Chondrocyte (in vitro differentiated cells): ENCODE measurements around the gene UVRAG. TPM values are rescaled to one million over a fixed set of nuclear protein-coding genes. Genes with fewer than 3 reads are reported as not detected.
"Not testable (repeated sequence)": the region's sequence is repeated elsewhere in the genome, so short reads cannot be mapped to it uniquely, and the experiment has no call there.

Source experiments
- DNase-seq: peaks from one replicate; pipeline ENCODE4 v3.0.0; 2021; ENCODE audit warnings: mixed read lengths, low spot score
- H3K27ac Mint-ChIP-seq: one replicate; pipeline ENCODE4 v1.8.0; 2021; ENCODE audit warnings: mild to moderate bottlenecking, moderate library complexity, mixed read lengths; ENCODE audit not compliant: unreplicated experiment
- H3K27me3 Mint-ChIP-seq: 2 replicates; pipeline ENCODE4 v1.8.0; 2021; ENCODE audit warnings: low read depth, mixed read lengths
- H3K36me3 Mint-ChIP-seq: 2 replicates; pipeline ENCODE4 v1.8.0; 2021; ENCODE audit warnings: low read depth, mixed read lengths
- H3K4me1 Mint-ChIP-seq: 2 replicates; pipeline ENCODE4 v1.8.0; 2021; ENCODE audit warnings: low read depth, mild to moderate bottlenecking, mixed read lengths
- H3K4me3 Mint-ChIP-seq: one replicate; pipeline ENCODE4 v1.8.0; 2021; ENCODE audit warnings: mild to moderate bottlenecking, moderate library complexity, mixed read lengths; ENCODE audit not compliant: unreplicated experiment
- H3K9me3 Mint-ChIP-seq: 2 replicates; pipeline ENCODE4 v1.8.0; 2021; ENCODE audit warnings: low read depth, mixed read lengths
- CTCF ChIP-seq: fragments of 200-600 bp; sonication (generic); IDR thresholded peaks from 2 replicates; pipeline ENCODE4 v1.5.0; 2021; ENCODE audit warnings: antibody characterized with exemption, mild to moderate bottlenecking, moderate library complexity
- total RNA-seq: library from RNA; stranded (reverse); gene quantifications from 3 replicates; pipeline ENCODE4 v1.2.1, GENCODE V29; 2021

Gene UVRAG
- total RNA-seq, 1 donor from 2014 or later = 16.9 TPM

DNA sequence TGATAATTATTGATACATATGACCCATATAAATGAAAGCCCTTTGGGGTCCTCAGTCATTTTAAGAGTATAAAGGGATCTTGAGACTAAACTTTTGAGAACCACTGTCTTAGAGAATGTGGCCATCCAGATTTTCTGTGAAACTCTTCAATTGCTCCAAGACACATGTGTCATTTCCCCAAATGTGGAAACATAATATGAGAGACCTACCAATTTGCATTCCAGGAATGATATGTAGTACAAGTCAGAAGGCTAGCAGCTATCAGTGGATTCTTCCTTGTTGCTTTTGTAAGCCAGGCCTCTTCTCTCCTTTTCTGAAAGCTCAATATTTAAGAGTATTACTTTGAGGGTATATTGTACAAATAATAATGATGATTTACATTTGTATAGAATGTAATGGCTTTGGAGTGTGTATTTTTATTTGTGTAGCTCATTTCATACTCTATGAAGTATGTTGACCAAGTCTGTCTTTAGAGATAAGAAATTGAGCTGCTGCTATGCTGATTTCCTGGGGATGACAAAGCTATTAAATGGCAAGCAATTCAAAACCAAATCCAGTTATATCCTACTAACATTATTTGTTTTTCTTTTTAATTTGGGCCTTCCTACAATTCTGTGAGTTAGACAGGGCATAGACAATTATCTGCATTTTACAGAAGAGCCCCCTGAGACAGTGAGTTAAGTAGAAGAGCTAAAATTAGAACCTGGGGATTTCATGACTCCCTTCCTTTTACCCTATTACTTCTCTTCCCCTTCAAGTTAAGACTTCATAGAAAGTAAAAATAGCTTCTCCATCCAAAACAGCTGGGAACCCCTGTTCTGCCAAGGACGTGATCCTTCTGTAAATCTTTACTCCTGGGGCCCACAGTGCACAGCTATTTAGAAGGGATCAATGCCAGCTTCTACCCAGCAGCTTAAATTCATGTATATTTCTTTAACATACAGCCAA is 259.4 kb downstream of the UVRAG start:
- no peak for DNase-seq
- Mint-ChIP-seq H3K4me1 (peaks cover 67% of the 10 kb centered on the region), H3K9me3 (no peaks in the 10 kb centered on the region), H3K36me3 (no peaks in the 10 kb centered on the region), H3K27ac (peak overlapping the region; percentile 87), H3K27me3 (no peaks in the 10 kb centered on the region), H3K4me3 (peak overlapping the region; percentile 3)
- no peak for TF ChIP-seq CTCF

- Mint-ChIP-seq H3K27ac (peak overlapping the region; percentile 67), H3K36me3 (no peaks in the 10 kb centered on the region), H3K9me3 (no peaks in the 10 kb centered on the region), H3K4me1 (peaks cover 74% of the 10 kb centered on the region), H3K27me3 (no peaks in the 10 kb centered on the region), H3K4me3 (no peak overlapping the region)
- DNase-seq = no peak
- TF ChIP-seq CTCF = no peak
Measured at GRCh38 chr11:76075716-76076115, 260.7 kb downstream of the UVRAG start.

- not testable (repeated sequence) for H3K9me3 Mint-ChIP-seq, DNase-seq, H3K4me3 Mint-ChIP-seq, H3K27me3 Mint-ChIP-seq, H3K36me3 Mint-ChIP-seq
- peak overlapping the region; percentile 67 for H3K27ac Mint-ChIP-seq
- peaks cover 72% of the 10 kb centered on the region for H3K4me1 Mint-ChIP-seq
Measured at GRCh38 chr11:76076253-76076652, 261.2 kb downstream of the UVRAG start.

GRCh38 chr11:76076749-76077148 is 261.7 kb downstream of the UVRAG start:
- no peaks in the 10 kb centered on the region for H3K9me3 Mint-ChIP-seq
- DNase-seq = no peak
- H3K27ac Mint-ChIP-seq = no peak overlapping the region
- no peaks in the 10 kb centered on the region for H3K36me3 Mint-ChIP-seq
- no peak for TF ChIP-seq CTCF
- H3K4me3 Mint-ChIP-seq = no peak overlapping the region
- no peaks in the 10 kb centered on the region for H3K27me3 Mint-ChIP-seq
- peaks cover 67% of the 10 kb centered on the region for H3K4me1 Mint-ChIP-seq

DNA sequence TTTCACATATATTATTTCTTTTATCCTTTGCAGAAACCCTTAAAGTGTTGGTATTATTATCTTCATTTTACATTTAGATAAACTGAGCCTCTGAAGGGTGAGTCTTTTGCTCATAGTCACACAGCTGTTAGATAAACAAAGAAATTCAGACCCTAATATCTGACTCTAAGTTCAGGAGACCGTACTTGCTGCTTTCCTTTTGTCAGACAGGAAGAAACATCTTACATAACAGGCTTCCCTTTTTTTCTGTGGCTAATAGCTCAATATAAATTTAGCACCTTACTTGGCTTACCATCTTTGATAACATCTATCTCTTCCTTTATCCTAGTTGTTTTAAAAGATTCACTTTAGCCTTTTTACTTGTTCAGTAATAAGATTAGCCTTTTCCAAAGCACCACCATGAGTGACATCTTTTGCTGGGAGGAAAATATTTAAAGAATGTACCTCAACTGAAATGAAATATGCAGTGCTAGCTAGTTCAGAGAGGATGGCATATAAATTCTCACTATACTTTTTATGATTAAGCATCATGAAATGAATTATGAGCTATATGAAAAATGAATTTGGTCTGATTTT is 262.7 kb downstream of the UVRAG start:
- Mint-ChIP-seq H3K9me3 (no peaks in the 10 kb centered on the region), H3K4me1 (peaks cover 58% of the 10 kb centered on the region), H3K36me3 (no peaks in the 10 kb centered on the region), H3K4me3 (no peak overlapping the region), H3K27ac (peak overlapping the region; percentile 62), H3K27me3 (no peaks in the 10 kb centered on the region)
- DNase-seq = no peak
- TF ChIP-seq CTCF = no peak

DNA sequence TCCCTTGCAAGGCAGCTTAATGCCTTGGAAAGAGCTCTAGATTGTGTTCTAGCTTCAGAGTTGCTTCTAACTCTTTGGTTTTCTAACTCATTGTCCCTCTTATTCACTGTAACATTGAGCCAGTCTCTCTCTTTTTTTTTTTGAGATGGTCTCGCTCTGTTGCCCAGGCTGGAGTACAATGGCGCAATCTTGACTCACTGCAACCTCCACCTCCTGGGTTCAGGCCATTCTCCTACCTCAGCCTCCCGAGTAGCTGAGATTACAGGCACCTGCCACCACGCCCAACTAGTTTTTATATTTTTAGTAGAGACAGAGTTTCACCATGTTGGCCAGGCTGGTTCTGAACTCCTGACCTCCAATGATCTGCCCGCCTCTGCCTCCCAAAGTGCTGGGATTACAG is 266.1 kb downstream of the UVRAG start:
- peaks cover 50% of the 10 kb centered on the region for H3K4me1 Mint-ChIP-seq
- not testable (repeated sequence) for H3K4me3 Mint-ChIP-seq, H3K27me3 Mint-ChIP-seq, H3K27ac Mint-ChIP-seq, H3K36me3 Mint-ChIP-seq, H3K9me3 Mint-ChIP-seq, DNase-seq
